HCT116 (cell line): ENCODE results near the gene FAM43B. TPM values are rescaled to one million over a fixed set of nuclear protein-coding genes. Genes with fewer than 3 reads are reported as not detected.

Experiments
- ATAC-seq: fragments of 200-7000 bp; cut with Tn5 transposase; 2 replicates; pipeline ENCODE4 v1.9.1; 2020; ENCODE audit warnings: mild to moderate bottlenecking, moderate library complexity
- BruUV-seq: library from RNA; stranded (reverse); fragments of 400-500 nt; replicated peaks from 2 replicates; lab custom pipeline; 2021; lab: Mats Ljungman, UMichigan
- CTCF ChIA-PET: fragments of 300-600 bp; sonication (Branson Sonifier 250); formaldehyde crosslinking; loops from one replicate; lab custom pipeline; 2021; ENCODE audit warnings: antibody characterized with exemption; lab: Charles Lee
- POLR2A ChIA-PET: fragments of 300-600, 350-600 bp; sonication (Branson Sonifier 250); formaldehyde crosslinking; loops from one replicate; lab custom pipeline; 2021; ENCODE audit warnings: antibody characterized with exemption; lab: Charles Lee
- RAD21 ChIA-PET, 2 experiments: fragments of 300-600 bp; sonication (Branson Sonifier 250); formaldehyde crosslinking; loops; one replicate each; lab custom pipeline; 2023; ENCODE audit warnings: low total read pairs in 2 of 2; ENCODE audit not compliant: uncharacterized antibody in 2 of 2, unreplicated experiment in 2 of 2, low non-redundant PET in 1 of 2; lab: Charles Lee
- DNase-seq: peaks from one replicate; pipeline ENCODE4 v3.0.0-alpha.2; 2010; ENCODE audit warnings: low read depth, low spot score
- H2AFZ ChIP-seq: fragments of 200-600 bp; shearing (Covaris generic), sonication (generic); 2 replicates; pipeline ENCODE4 v1.6.1; 2017; ENCODE audit warnings: low read depth, mixed run types, mixed read lengths, antibody characterized with exemption, low read length; ENCODE audit not compliant: poor library complexity, severe bottlenecking
- H3K27ac ChIP-seq: 2 replicates; pipeline ENCODE4 v1.5.1; 2012; ENCODE audit warnings: low read depth, low read length
- H3K27me3 ChIP-seq: fragments of 200-600 bp; sonication (generic); 2 replicates; pipeline ENCODE4 v1.6.1; 2016; ENCODE audit warnings: mixed run types, low read length, mixed read lengths; ENCODE audit not compliant: insufficient read depth
- H3K36me3 ChIP-seq, 2 experiments: fragments of 200-500 bp in 1 of 2; fragments of 200-600 bp in 1 of 2; sonication (Bioruptor generic) in 1 of 2; sonication (generic) in 1 of 2; 2 replicates each; pipeline versions ENCODE4 v1.5.1 to v1.6.1; 2014 to 2016; ENCODE audit warnings: low read length in 2 of 2, inconsistent platforms in 1 of 2, mixed read lengths in 1 of 2, mixed run types in 1 of 2; ENCODE audit not compliant: insufficient read depth in 2 of 2, control insufficient read depth in 1 of 2
- H3K4me1 ChIP-seq, 2 experiments: fragments of 200-600 bp in 1 of 2; sonication (generic) in 1 of 2; 2 replicates each; pipeline versions ENCODE4 v1.5.1 to v1.6.1; 2012 to 2017; ENCODE audit warnings: low read length in 2 of 2, inconsistent platforms in 1 of 2, mild to moderate bottlenecking in 1 of 2, mixed read lengths in 1 of 2, mixed run types in 1 of 2, moderate library complexity in 1 of 2; ENCODE audit not compliant: insufficient read depth in 2 of 2, control insufficient read depth in 1 of 2
- H3K4me2 ChIP-seq: fragments of 200-600 bp; sonication (generic); 2 replicates; pipeline ENCODE4 v1.6.1; 2017; ENCODE audit warnings: mixed run types, low read length, mixed read lengths
- H3K4me3 ChIP-seq, 2 experiments: fragments of 200-600 bp in 1 of 2; sonication (generic) in 1 of 2; replicated peaks in 1 of 2; 2 replicates each; pipeline ENCODE4 v1.5.1; 2011 to 2016; ENCODE audit warnings: low read length in 2 of 2, control low read depth in 1 of 2, low read depth in 1 of 2, mild to moderate bottlenecking in 1 of 2, mixed read lengths in 1 of 2, mixed run types in 1 of 2
- H3K79me2 ChIP-seq: fragments of 200-600 bp; sonication (generic); 2 replicates; pipeline ENCODE4 v1.6.1; 2017; ENCODE audit warnings: mild to moderate bottlenecking, mixed run types, low read length, moderate library complexity, mixed read lengths; ENCODE audit not compliant: insufficient read depth
- H3K9ac ChIP-seq: fragments of 200-600 bp; sonication (generic); 2 replicates; pipeline ENCODE4 v1.6.1; 2016; ENCODE audit warnings: low read length, mixed read lengths
- H3K9me2 ChIP-seq: fragments of 200-600 bp; sonication (generic), shearing (Covaris generic); 2 replicates; pipeline ENCODE4 v1.6.1; 2017; ENCODE audit warnings: mixed run types, mild to moderate bottlenecking, moderate library complexity; ENCODE audit not compliant: insufficient read depth
- H3K9me3 ChIP-seq, 2 experiments: fragments of 200-500 bp in 1 of 2; fragments of 200-600 bp in 1 of 2; sonication (Bioruptor generic) in 1 of 2; sonication (generic) in 1 of 2; 2 replicates each; pipeline ENCODE4 v1.6.1; 2014 to 2017; ENCODE audit warnings: low read length in 2 of 2, mixed read lengths in 2 of 2, inconsistent platforms in 1 of 2, low read depth in 1 of 2, mild to moderate bottlenecking in 1 of 2, mixed run types in 1 of 2, moderate library complexity in 1 of 2; ENCODE audit not compliant: control insufficient read depth in 1 of 2, insufficient read depth in 1 of 2
- H4K20me1 ChIP-seq: fragments of 200-600 bp; sonication (generic), shearing (Covaris generic); 2 replicates; pipeline ENCODE4 v1.6.1; 2017; ENCODE audit warnings: mixed run types, mild to moderate bottlenecking, moderate library complexity; ENCODE audit not compliant: insufficient read depth
- CBX3 ChIP-seq: IDR thresholded peaks from 2 replicates; pipeline ENCODE4 v1.6.1; 2012; ENCODE audit warnings: low read depth
- EZH2phosphoT487 ChIP-seq: fragments of 200-600 bp; IDR thresholded peaks from 2 replicates; pipeline ENCODE4 v1.6.1; 2018; ENCODE audit warnings: antibody characterized with exemption, borderline replicate concordance
- FOSL1 ChIP-seq: IDR thresholded peaks from 2 replicates; pipeline ENCODE4 v1.6.1; 2012; ENCODE audit warnings: low read depth
- JUND ChIP-seq: IDR thresholded peaks from 2 replicates; pipeline ENCODE4 v1.6.1; 2012
- RAD21 ChIP-seq: IDR thresholded peaks from 2 replicates; pipeline ENCODE4 v1.6.1; 2012; ENCODE audit warnings: low read depth, mild to moderate bottlenecking
- SRF ChIP-seq: IDR thresholded peaks from 2 replicates; pipeline ENCODE4 v1.6.1; 2012; ENCODE audit warnings: low read depth
- ZBTB33 ChIP-seq: IDR thresholded peaks from 2 replicates; pipeline ENCODE4 v1.6.1; 2011; ENCODE audit warnings: mild to moderate bottlenecking, low read length, moderate library complexity; ENCODE audit not compliant: insufficient replicate concordance; ENCODE audit errors: extremely low read depth
- intact Hi-C: fragments of 100-400 bp; cut with micrococcal nuclease; formaldehyde crosslinking; loops from 2 replicates; pipeline ENCODE4 v1.10.0; 2022
- total RNA-seq: library from RNA; stranded (reverse); gene quantifications from one replicate; pipeline ENCODE4 v1.2.1, GENCODE V29; 2021; ENCODE audit not compliant: unreplicated experiment

FAM43B gene
- total RNA-seq, 1 experiment from 2014 or later = not detected

- no peak overlapping the region for H3K4me3 ChIP-seq
- no peak overlapping the region for H2AFZ ChIP-seq
- no peaks in the 10 kb centered on the region for H3K9me2 ChIP-seq
- no peaks in the 10 kb centered on the region for H4K20me1 ChIP-seq
- no peak for DNase-seq
- no peaks in the 10 kb centered on the region for H3K36me3 ChIP-seq
- TF ChIP-seq ZBTB33 = no peak
- no peak for TF ChIP-seq CBX3
- H3K9ac ChIP-seq = no peak overlapping the region
- H3K4me1 ChIP-seq = no peaks in the 10 kb centered on the region
- H3K4me2 ChIP-seq = no peak overlapping the region
- no peaks in the 10 kb centered on the region for H3K79me2 ChIP-seq
- no peak overlapping the region for H3K27ac ChIP-seq
- no peak for ATAC-seq
- ChIA-PET POLR2A (no interaction called here), CTCF (no interaction called here), RAD21 (no interaction called here)
- no peaks in the 10 kb centered on the region for H3K9me3 ChIP-seq
- intact Hi-C loops = no loop called here
- H3K27me3 ChIP-seq = 0 out of 2 replicates have a peak, but pooled peaks cover 2% of the 10 kb centered on the region
- no TSS peak for BruUV-seq
Observed at GRCh38 chr1:20569523-20570098, 17.2 kb downstream of the FAM43B start.

- Histone ChIP-seq H2AFZ (no peak overlapping the region), H3K27ac (no peak overlapping the region), H3K27me3 (0 out of 2 replicates have a peak, but pooled peaks cover 2% of the 10 kb centered on the region), H3K4me1 (peaks cover 11 to 15% of the 10 kb centered on the region in 2 experiments), H3K4me2 (no peak overlapping the region), H3K36me3 (no peaks in the 10 kb centered on the region), H3K4me3 (no peak overlapping the region), H4K20me1 (no peaks in the 10 kb centered on the region), H3K79me2 (no peaks in the 10 kb centered on the region), H3K9ac (no peak overlapping the region), H3K9me2 (no peaks in the 10 kb centered on the region), H3K9me3 (no peaks in the 10 kb centered on the region)
- CTCF ChIA-PET = interaction anchor here (1.6 kb wide), 1 partner anchor 62 kb away, joined by 4 read pairs; the partner anchor contains the start of gene PINK1
- RAD21 ChIA-PET = no interaction called here
- no peak for ATAC-seq
- POLR2A ChIA-PET = no interaction called here
- TF ChIP-seq RAD21 (no peak), JUND (no peak), EZH2phosphoT487 (no peak), SRF (no peak), FOSL1 (no peak)
- intact Hi-C loops = no loop called here
- no peak for DNase-seq
- no TSS peak for BruUV-seq
Observed at GRCh38 chr1:20571427-20571826, 19.1 kb downstream of the FAM43B start.
